NB4 (cell line): ENCODE results near the gene NPAS3.

Source experiments
- DNase-seq: peaks from one replicate; pipeline ENCODE4 v3.0.0; 2010; ENCODE audit warnings: low read depth
- H3K4me3 ChIP-seq: one replicate; pipeline ENCODE4 v1.5.1; 2011; ENCODE audit warnings: mild to moderate bottlenecking, low read depth, low read length, moderate library complexity
- CTCF ChIP-seq: IDR thresholded peaks from one replicate; pipeline ENCODE4 v1.5.1; 2012; ENCODE audit warnings: low read depth, low read length
- MAX ChIP-seq: IDR thresholded peaks from 2 replicates; pipeline ENCODE4 v1.6.1; 2011; ENCODE audit warnings: low read depth, low read length
- MYC ChIP-seq: IDR thresholded peaks from 2 replicates; pipeline ENCODE4 v1.6.1; 2011; ENCODE audit warnings: low read depth, low read length
- POLR2A ChIP-seq: IDR thresholded peaks from 2 replicates; pipeline ENCODE4 v1.6.1; 2011; ENCODE audit warnings: mild to moderate bottlenecking; ENCODE audit not compliant: insufficient read length; ENCODE audit errors: extremely low read depth

The NPAS3 gene

GRCh38 chr14:33617154-33617553, 678.5 kb downstream of the NPAS3 start:
- no peak for DNase-seq
- TF ChIP-seq MYC (no peak), POLR2A (no peak), MAX (no peak), CTCF (no peak)
- no peak overlapping the region for H3K4me3 ChIP-seq

GRCh38 chr14:33618361-33619105, 679.9 kb downstream of the NPAS3 start:
- TF ChIP-seq POLR2A (no peak), CTCF (no peak), MAX (no peak), MYC (no peak)
- DNase-seq = no peak
- H3K4me3 ChIP-seq = no peak overlapping the region

- no peak overlapping the region for H3K4me3 ChIP-seq
- DNase-seq = no peak
- TF ChIP-seq POLR2A (no peak), MYC (no peak), MAX (no peak), CTCF (no peak)
Measured at GRCh38 chr14:33622496-33622895, 683.8 kb downstream of the NPAS3 start.

DNA sequence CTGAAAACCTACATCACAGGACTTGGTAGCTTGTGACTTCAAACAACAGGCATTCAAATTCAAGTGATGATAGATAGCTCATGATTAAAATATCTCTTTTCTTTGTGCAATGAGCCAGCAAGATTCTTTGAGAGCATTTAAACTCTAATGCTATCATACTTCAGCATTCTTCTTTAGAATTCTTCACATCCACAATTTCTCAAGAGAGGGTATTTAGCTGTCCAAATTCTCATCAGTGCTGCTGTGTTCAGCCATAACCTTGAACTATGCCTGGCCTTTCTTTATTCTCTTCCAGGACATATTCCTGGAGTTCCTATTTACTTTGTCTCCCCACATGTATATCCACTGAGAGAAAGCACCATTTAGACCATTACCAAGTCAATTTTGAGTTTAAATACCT, 691.1 kb downstream of the NPAS3 start:
- no peak overlapping the region for H3K4me3 ChIP-seq
- TF ChIP-seq CTCF (no peak), MYC (no peak), POLR2A (no peak), MAX (no peak)
- DNase-seq = no peak

- TF ChIP-seq POLR2A = no peak
- no peak for TF ChIP-seq MAX
- no peak for TF ChIP-seq MYC
- no peak for TF ChIP-seq CTCF
- H3K4me3 ChIP-seq = no peak overlapping the region
- DNase-seq = no peak
Measured at GRCh38 chr14:33631021-33631420, 692.3 kb downstream of the NPAS3 start.
